GM10248 (cell line): Measurements from ENCODE around the gene ZSCAN20.

Source experiments
- CTCF ChIA-PET: fragments of 300-600 bp; sonication (Branson Sonifier 250); formaldehyde crosslinking; extraction: SDS; loops from one replicate; lab custom pipeline; 2021; ENCODE audit warnings: antibody characterized with exemption; lab: Yijun Ruan, JAX
- POLR2A ChIA-PET: fragments of 350-650 bp; sonication (Branson Sonifier 250); formaldehyde crosslinking; extraction: SDS; loops from one replicate; lab custom pipeline; 2020; ENCODE audit warnings: antibody characterized with exemption; lab: Yijun Ruan, JAX
- DNase-seq: peaks from one replicate; pipeline ENCODE4 v3.0.0; 2012; ENCODE audit errors: extremely low spot score
- TF ChIP-seq, protein P1 (sequence below): IDR thresholded peaks from 2 replicates; pipeline ENCODE4 v1.5.1; 2012; ENCODE audit warnings: mild to moderate bottlenecking, low read depth; ENCODE audit errors: extremely low read depth, missing control alignments, control extremely low read depth

ZSCAN20 gene

DNA sequence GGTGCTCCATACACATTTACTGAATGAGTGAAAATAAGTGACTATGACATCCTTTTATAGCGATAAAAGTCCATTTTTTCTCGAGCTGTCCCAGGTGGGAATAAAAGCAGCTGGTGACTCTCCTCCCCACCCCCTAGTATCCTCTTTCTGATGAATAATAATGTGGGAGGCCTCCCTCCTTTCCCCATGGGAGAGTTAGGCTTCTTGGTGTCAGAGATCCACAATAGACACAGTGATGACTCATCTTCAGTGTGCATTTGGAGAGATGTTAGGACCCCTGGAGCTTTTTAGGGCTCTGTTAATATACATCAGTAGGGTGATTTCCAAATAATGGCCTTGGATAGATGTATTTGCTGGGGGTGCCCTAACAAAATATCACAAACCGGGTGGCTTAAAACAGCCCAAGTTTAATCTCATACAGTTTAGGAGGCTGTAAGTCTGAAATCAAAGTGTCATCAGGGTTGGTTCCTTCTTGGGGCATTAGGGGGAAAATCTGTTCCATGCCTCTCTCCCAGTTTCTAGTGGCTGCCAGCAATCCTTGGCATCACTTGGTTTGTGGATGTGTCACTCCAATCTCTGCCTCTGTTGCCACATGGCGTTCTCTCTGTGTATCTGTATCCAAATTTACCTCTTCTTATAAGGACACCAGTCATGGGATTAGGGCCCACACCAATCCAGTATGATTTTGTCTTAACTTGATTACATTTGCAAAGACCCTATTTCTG lies 37.2 kb upstream of the ZSCAN20 start:
- no peak for DNase-seq
- TF ChIP-seq, protein P1, sequence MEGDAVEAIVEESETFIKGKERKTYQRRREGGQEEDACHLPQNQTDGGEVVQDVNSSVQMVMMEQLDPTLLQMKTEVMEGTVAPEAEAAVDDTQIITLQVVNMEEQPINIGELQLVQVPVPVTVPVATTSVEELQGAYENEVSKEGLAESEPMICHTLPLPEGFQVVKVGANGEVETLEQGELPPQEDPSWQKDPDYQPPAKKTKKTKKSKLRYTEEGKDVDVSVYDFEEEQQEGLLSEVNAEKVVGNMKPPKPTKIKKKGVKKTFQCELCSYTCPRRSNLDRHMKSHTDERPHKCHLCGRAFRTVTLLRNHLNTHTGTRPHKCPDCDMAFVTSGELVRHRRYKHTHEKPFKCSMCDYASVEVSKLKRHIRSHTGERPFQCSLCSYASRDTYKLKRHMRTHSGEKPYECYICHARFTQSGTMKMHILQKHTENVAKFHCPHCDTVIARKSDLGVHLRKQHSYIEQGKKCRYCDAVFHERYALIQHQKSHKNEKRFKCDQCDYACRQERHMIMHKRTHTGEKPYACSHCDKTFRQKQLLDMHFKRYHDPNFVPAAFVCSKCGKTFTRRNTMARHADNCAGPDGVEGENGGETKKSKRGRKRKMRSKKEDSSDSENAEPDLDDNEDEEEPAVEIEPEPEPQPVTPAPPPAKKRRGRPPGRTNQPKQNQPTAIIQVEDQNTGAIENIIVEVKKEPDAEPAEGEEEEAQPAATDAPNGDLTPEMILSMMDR, result no peak
- POLR2A ChIA-PET, result no interaction called here
- CTCF ChIA-PET, result interaction anchor here (1.4 kb wide), 1 partner anchor 13 kb away, joined by 3 read pairs; no protein-coding TSS in a partner anchor

- ChIA-PET CTCF (interaction anchor here (0.8 to 1.5 kb wide), 3 partner anchors 15 to 141 kb away, joined by 3 read pairs; no protein-coding TSS in a partner anchor), POLR2A (no interaction called here)
- DNase-seq, result no peak
- TF ChIP-seq, protein P1, result no peak
These were observed 35.7 kb upstream of the ZSCAN20 start for GRCh38 chr1:33436557-33437285.

- no peak for DNase-seq
- ChIA-PET POLR2A (no interaction called here), CTCF (interaction anchor here (1.3 to 2.3 kb wide), 4 partner anchors 16 to 143 kb away, joined by 3 to 8 read pairs (median 6); no protein-coding TSS in a partner anchor)
- TF ChIP-seq, protein P1, result no peak
These were observed 33.9 kb upstream of the ZSCAN20 start for GRCh38 chr1:33438364-33439160.

GRCh38 chr1:33439662-33440061 lies 32.8 kb upstream of the ZSCAN20 start:
- ChIA-PET POLR2A (no interaction called here), CTCF (interaction anchor here (0.8 to 2.3 kb wide), 4 partner anchors 12 to 31 kb away, joined by 3 to 8 read pairs (median 6); no protein-coding TSS in a partner anchor)
- TF ChIP-seq, protein P1, result no peak
- no peak for DNase-seq

DNA sequence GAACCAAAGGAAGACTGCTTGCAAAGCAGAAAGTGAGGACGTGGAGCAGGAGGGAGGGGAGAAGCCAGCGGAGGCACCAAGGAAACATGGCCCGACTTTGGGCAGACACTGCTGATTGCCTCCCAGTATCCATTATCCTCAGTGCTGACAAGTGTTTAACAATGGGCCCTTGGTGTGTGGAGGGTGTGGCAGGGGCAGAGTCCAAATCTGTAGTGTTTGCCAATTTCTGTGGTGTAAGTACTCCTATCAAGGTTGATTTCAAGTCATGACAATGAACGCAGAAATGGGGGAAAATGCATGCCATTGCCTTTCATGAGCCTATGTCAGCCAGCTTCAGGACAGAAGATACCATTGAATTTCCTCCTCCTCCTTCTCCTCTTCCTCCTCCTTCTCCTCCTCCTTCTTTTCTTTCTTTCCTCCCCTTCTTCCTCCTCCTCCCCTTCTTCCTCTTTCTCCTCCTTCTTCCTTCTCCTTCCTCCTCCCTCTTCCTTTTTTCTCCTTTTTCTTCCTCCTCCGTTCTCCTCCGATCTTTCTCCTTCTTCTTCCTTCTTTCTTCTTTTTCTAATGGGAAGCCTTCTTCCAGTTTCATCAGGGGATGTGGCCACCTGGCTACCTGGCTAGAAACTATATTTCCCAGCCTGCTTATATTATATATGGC lies 31.2 kb upstream of the ZSCAN20 start:
- TF ChIP-seq, protein P1, result no peak
- CTCF ChIA-PET, result interaction anchor here (0.6 kb wide), 1 partner anchor 140 kb away, joined by 3 read pairs; no protein-coding TSS in a partner anchor
- POLR2A ChIA-PET, result no interaction called here

GRCh38 chr1:33442141-33442540 lies 30.3 kb upstream of the ZSCAN20 start:
- DNase-seq, result no peak
- TF ChIP-seq, protein P1, result no peak
- ChIA-PET POLR2A (interaction anchor here (1.0 kb wide), 1 partner anchor 18 kb away, joined by 3 read pairs; no protein-coding TSS in a partner anchor), CTCF (interaction anchor here (1.0 to 2.9 kb wide), 3 partner anchors 14 to 29 kb away, joined by 3 to 9 read pairs (median 3); no protein-coding TSS in a partner anchor)

More for the DNA sequence above, 31.2 kb upstream of the ZSCAN20 start:
- DNase-seq, result no peak
